Breast epithelium (tissue), 3 donors: ENCODE measurements around the gene MTX3.

Experiments
- POLR2A ChIP-seq: fragments of 450-650 bp; IDR thresholded peaks from one replicate; pipeline ENCODE4 v1.6.1; 2016; ENCODE audit warnings: antibody characterized with exemption, mild to moderate bottlenecking, moderate library complexity
- POLR2AphosphoS5 ChIP-seq, 3 donors: sonication (generic); formaldehyde crosslinking; IDR thresholded peaks; one replicate each; pipeline ENCODE4 v1.6.1; 2017; ENCODE audit warnings: antibody characterized with exemption in 3 of 3
- TF ChIP-seq, protein P1 (sequence below), 3 donors: fragments of 450-650 bp; IDR thresholded peaks; one replicate each; pipeline ENCODE4 v1.5.1; 2016 to 2017; ENCODE audit warnings: antibody characterized with exemption in 3 of 3, mild to moderate bottlenecking in 3 of 3, moderate library complexity in 3 of 3

- TF ChIP-seq, protein P1, sequence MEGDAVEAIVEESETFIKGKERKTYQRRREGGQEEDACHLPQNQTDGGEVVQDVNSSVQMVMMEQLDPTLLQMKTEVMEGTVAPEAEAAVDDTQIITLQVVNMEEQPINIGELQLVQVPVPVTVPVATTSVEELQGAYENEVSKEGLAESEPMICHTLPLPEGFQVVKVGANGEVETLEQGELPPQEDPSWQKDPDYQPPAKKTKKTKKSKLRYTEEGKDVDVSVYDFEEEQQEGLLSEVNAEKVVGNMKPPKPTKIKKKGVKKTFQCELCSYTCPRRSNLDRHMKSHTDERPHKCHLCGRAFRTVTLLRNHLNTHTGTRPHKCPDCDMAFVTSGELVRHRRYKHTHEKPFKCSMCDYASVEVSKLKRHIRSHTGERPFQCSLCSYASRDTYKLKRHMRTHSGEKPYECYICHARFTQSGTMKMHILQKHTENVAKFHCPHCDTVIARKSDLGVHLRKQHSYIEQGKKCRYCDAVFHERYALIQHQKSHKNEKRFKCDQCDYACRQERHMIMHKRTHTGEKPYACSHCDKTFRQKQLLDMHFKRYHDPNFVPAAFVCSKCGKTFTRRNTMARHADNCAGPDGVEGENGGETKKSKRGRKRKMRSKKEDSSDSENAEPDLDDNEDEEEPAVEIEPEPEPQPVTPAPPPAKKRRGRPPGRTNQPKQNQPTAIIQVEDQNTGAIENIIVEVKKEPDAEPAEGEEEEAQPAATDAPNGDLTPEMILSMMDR (IDR thresholded peaks at IDR 0.05) = no peak
- TF ChIP-seq POLR2AphosphoS5 (IDR thresholded peaks at IDR 0.05) = no peak
- TF ChIP-seq POLR2A = no peak
Measured at GRCh38 chr5:79966448-79966847, 24.6 kb downstream of the MTX3 start.
